H9 (cell line): ENCODE results near the gene LIX1L. TPM values are rescaled to one million over a fixed set of nuclear protein-coding genes. Genes with fewer than 3 reads are reported as not detected.

ENCODE experiments used
- DNase-seq: peaks from one replicate; pipeline ENCODE4 v3.0.0-alpha.2; 2017
- H2AFZ ChIP-seq: one replicate; pipeline ENCODE4 v1.6.1; 2013; ENCODE audit warnings: mild to moderate bottlenecking, low read length, control low read depth, moderate library complexity
- H2AK5ac ChIP-seq: 2 replicates; pipeline ENCODE4 v1.6.1; 2013; ENCODE audit warnings: low read length, control low read depth, mixed read lengths; ENCODE audit not compliant: insufficient read length
- H2BK120ac ChIP-seq: one replicate; pipeline ENCODE4 v1.6.1; 2013; ENCODE audit warnings: low read depth, mild to moderate bottlenecking, low read length, control low read depth, inconsistent platforms; ENCODE audit not compliant: poor library complexity, severe bottlenecking
- H2BK12ac ChIP-seq: 2 replicates; pipeline ENCODE4 v1.6.1; 2013; ENCODE audit warnings: low read length, control low read depth, mixed read lengths, low read depth; ENCODE audit not compliant: insufficient read length
- H2BK15ac ChIP-seq: 2 replicates; pipeline ENCODE4 v1.6.1; 2013; ENCODE audit warnings: low read depth, low read length, control low read depth
- H2BK20ac ChIP-seq: one replicate; pipeline ENCODE4 v1.6.1; 2013; ENCODE audit warnings: low read depth, mild to moderate bottlenecking, low read length, control low read depth, inconsistent platforms; ENCODE audit not compliant: poor library complexity, severe bottlenecking
- H2BK5ac ChIP-seq: 2 replicates; pipeline ENCODE4 v1.6.1; 2013; ENCODE audit warnings: low read length, control low read depth, mixed read lengths; ENCODE audit not compliant: insufficient read length
- H3K14ac ChIP-seq: 2 replicates; pipeline ENCODE4 v1.6.1; 2013; ENCODE audit warnings: low read length, control low read depth; ENCODE audit not compliant: insufficient read depth
- H3K18ac ChIP-seq: 2 replicates; pipeline ENCODE4 v1.6.1; 2013; ENCODE audit warnings: low read depth, mild to moderate bottlenecking, mixed read lengths, low read length, control low read depth; ENCODE audit not compliant: insufficient read length
- H3K23ac ChIP-seq: 2 replicates; pipeline ENCODE4 v1.6.1; 2013; ENCODE audit warnings: low read length, control low read depth, mixed read lengths, low read depth; ENCODE audit not compliant: insufficient read length
- H3K23me2 ChIP-seq: 2 replicates; pipeline ENCODE4 v1.6.1; 2013; ENCODE audit warnings: low read depth, mild to moderate bottlenecking, mixed read lengths, low read length, control low read depth; ENCODE audit not compliant: insufficient read length, poor library complexity, severe bottlenecking
- H3K27ac ChIP-seq: 2 replicates; pipeline ENCODE4 v1.5.1; 2013; ENCODE audit warnings: low read length, control low read depth, mixed read lengths, low read depth; ENCODE audit not compliant: insufficient read length
- H3K27me3 ChIP-seq: 2 replicates; pipeline ENCODE4 v1.6.1; 2013; ENCODE audit warnings: low read length, control low read depth, inconsistent platforms; ENCODE audit not compliant: insufficient read depth
- H3K4ac ChIP-seq: 2 replicates; pipeline ENCODE4 v1.6.1; 2013; ENCODE audit warnings: low read depth, mild to moderate bottlenecking, control low read depth, inconsistent platforms, low read length, moderate library complexity
- H3K4me1 ChIP-seq: 2 replicates; pipeline ENCODE4 v1.6.1; 2013; ENCODE audit warnings: low read length, control low read depth, inconsistent platforms; ENCODE audit not compliant: insufficient read depth
- H3K4me2 ChIP-seq: 2 replicates; pipeline ENCODE4 v1.6.1; 2013; ENCODE audit warnings: low read length, control low read depth, mixed read lengths; ENCODE audit not compliant: insufficient read length, insufficient read depth
- H3K56ac ChIP-seq: 2 replicates; pipeline ENCODE4 v1.6.1; 2013; ENCODE audit warnings: low read depth, mild to moderate bottlenecking, mixed read lengths, low read length, control low read depth; ENCODE audit not compliant: insufficient read length
- H3K79me1 ChIP-seq: 2 replicates; pipeline ENCODE4 v1.6.1; 2013; ENCODE audit warnings: low read depth, mild to moderate bottlenecking, moderate library complexity, low read length, control low read depth, inconsistent platforms; ENCODE audit not compliant: insufficient read depth, poor library complexity, severe bottlenecking
- H3K79me2 ChIP-seq: 2 replicates; pipeline ENCODE4 v1.6.1; 2013; ENCODE audit warnings: low read length, control low read depth, inconsistent platforms; ENCODE audit not compliant: insufficient read depth
- H3K9ac ChIP-seq: 2 replicates; pipeline ENCODE4 v1.6.1; 2013; ENCODE audit warnings: low read length, control low read depth, mixed read lengths; ENCODE audit not compliant: insufficient read length; ENCODE audit errors: extremely low read depth
- H3K9me3 ChIP-seq: one replicate; pipeline ENCODE4 v1.6.1; 2013; ENCODE audit warnings: low read depth, low read length, inconsistent platforms; ENCODE audit not compliant: control insufficient read depth
- H3T11ph ChIP-seq: one replicate; pipeline ENCODE4 v1.6.1; 2013; ENCODE audit warnings: mild to moderate bottlenecking, low read length, control low read depth, inconsistent platforms
- H4K20me1 ChIP-seq: one replicate; pipeline ENCODE4 v1.6.1; 2013; ENCODE audit not compliant: control insufficient read depth, insufficient read length, insufficient read depth
- H4K5ac ChIP-seq: 2 replicates; pipeline ENCODE4 v1.6.1; 2013; ENCODE audit warnings: low read depth, mild to moderate bottlenecking, mixed read lengths, low read length, control low read depth; ENCODE audit not compliant: insufficient read length
- H4K8ac ChIP-seq: replicated peaks from 2 replicates; pipeline ENCODE4 v1.6.1; 2013; ENCODE audit warnings: low read length, control low read depth, mixed read lengths, low read depth; ENCODE audit not compliant: insufficient read length
- H4K91ac ChIP-seq: 2 replicates; pipeline ENCODE4 v1.6.1; 2013; ENCODE audit warnings: low read depth, mild to moderate bottlenecking, moderate library complexity, mixed read lengths, low read length, control low read depth; ENCODE audit not compliant: insufficient read length
- H3K27ac Mint-ChIP-seq, 3 experiments: 2 replicates in 2 of 3; 3 replicates in 1 of 3; pipeline ENCODE4 v1.8.0; 2020 to 2021; ENCODE audit warnings: mixed read lengths in 3 of 3, mild to moderate bottlenecking in 1 of 3, moderate library complexity in 1 of 3
- H3K27me3 Mint-ChIP-seq: 2 replicates; pipeline ENCODE4 v1.8.0; 2021; ENCODE audit warnings: low read depth, mild to moderate bottlenecking, moderate library complexity, mixed read lengths
- H3K36me3 Mint-ChIP-seq, 3 experiments: 2 replicates in 2 of 3; 3 replicates in 1 of 3; pipeline ENCODE4 v1.8.0; 2020 to 2021; ENCODE audit warnings: low read depth in 3 of 3, mixed read lengths in 3 of 3; ENCODE audit not compliant: insufficient read depth in 1 of 3
- H3K4me1 Mint-ChIP-seq, 2 experiments: 2 replicates each; pipeline ENCODE4 v1.8.0; 2020; ENCODE audit warnings: mixed read lengths in 2 of 2
- H3K4me3 Mint-ChIP-seq, 2 experiments: 2 replicates in 1 of 2; 3 replicates in 1 of 2; pipeline ENCODE4 v1.8.0; 2020 to 2021; ENCODE audit warnings: mild to moderate bottlenecking in 2 of 2, mixed read lengths in 2 of 2, moderate library complexity in 1 of 2
- H3K9me3 Mint-ChIP-seq, 2 experiments: 2 replicates in 1 of 2; 3 replicates in 1 of 2; pipeline ENCODE4 v1.8.0; 2020; ENCODE audit warnings: mild to moderate bottlenecking in 2 of 2, mixed read lengths in 2 of 2, moderate library complexity in 1 of 2
- CTCF ChIP-seq: fragments of 200-600 bp; sonication (generic); conservative IDR thresholded peaks from 3 replicates; pipeline ENCODE4 v1.8.0; 2021; ENCODE audit warnings: antibody characterized with exemption, mild to moderate bottlenecking
- WGBS: extraction: QIAGEN DNeasy Blood & Tissue Kit; methylation state at CpG from one replicate; pipeline ENCODE4 v1.1.7; 2013; ENCODE audit warnings: missing lambda C conversion rate, low lambda C conversion rate, mixed read lengths; ENCODE audit not compliant: insufficient read length; ENCODE audit errors: extremely low coverage; 5-methylcytosine and 5-hydroxymethylcytosine counted together
- total RNA-seq: library from RNA; stranded (reverse); gene quantifications from 2 replicates; pipeline ENCODE4 v1.2.1, GENCODE V29; 2021

Gene LIX1L
- total RNA-seq, 1 experiment from 2014 or later: 5.9 TPM

- H4K91ac ChIP-seq: no peak overlapping the region
- H3K23ac ChIP-seq: no peak overlapping the region
- no peak for DNase-seq
- H2AK5ac ChIP-seq: no peak overlapping the region
- no peak overlapping the region for H3K27ac ChIP-seq
- no peaks in the 10 kb centered on the region for H3K9me3 ChIP-seq
- Mint-ChIP-seq H3K9me3 (no peaks in the 10 kb centered on the region), H3K4me1 (peaks cover 28 to 42% of the 10 kb centered on the region in 2 experiments), H3K27ac (peak overlapping the region in 1 of 3 experiments; percentile 62; a peak in 3 of 7 replicates), H3K4me3 (no peak overlapping the region), H3K36me3 (peaks cover 26 to 31% (median 30%) of the 10 kb centered on the region in 3 experiments), H3K27me3 (no peaks in the 10 kb centered on the region)
- H3K18ac ChIP-seq: peak overlapping the region; percentile 48
- no peak overlapping the region for H4K8ac ChIP-seq
- H3K4me1 ChIP-seq: peaks cover 4% of the 10 kb centered on the region; the same call in 1 of the 2 replicates
- H2BK20ac ChIP-seq: no peak overlapping the region
- H3K14ac ChIP-seq: no peak overlapping the region; the same call in 1 of the 2 replicates
- no peak overlapping the region for H2AFZ ChIP-seq
- H3K4ac ChIP-seq: no peak overlapping the region
- no peak overlapping the region for H4K5ac ChIP-seq
- H3K79me2 ChIP-seq: no peaks in the 10 kb centered on the region
- no peaks in the 10 kb centered on the region for H4K20me1 ChIP-seq
- H3K27me3 ChIP-seq: no peaks in the 10 kb centered on the region
- H3K56ac ChIP-seq: no peak overlapping the region
- peaks cover 12% of the 10 kb centered on the region for H3K23me2 ChIP-seq
- no peak overlapping the region for H2BK5ac ChIP-seq
- no CpG with 5 or more reads among the region's 7 CpGs for whole genome bisulfite sequencing
- no peak overlapping the region for H3T11ph ChIP-seq
- peaks cover 6% of the 10 kb centered on the region for H3K79me1 ChIP-seq
- no peak for TF ChIP-seq CTCF
- no peak overlapping the region for H2BK15ac ChIP-seq
- H3K9ac ChIP-seq: no peak overlapping the region
- H2BK120ac ChIP-seq: no peak overlapping the region
- peak overlapping the region; percentile 43 for H2BK12ac ChIP-seq
- H3K4me2 ChIP-seq: no peak overlapping the region
Measured at GRCh38 chr1:145990249-145990855, 32.5 kb upstream of the LIX1L start.
